Urinary bladder (tissue), 4 donors: ENCODE measurements around the gene OR1C1. TPM values are rescaled to one million over a fixed set of nuclear protein-coding genes. Genes with fewer than 3 reads are reported as not detected.
"Not testable (repeated sequence)": the region's sequence is repeated elsewhere in the genome, so short reads cannot be mapped to it uniquely, and the experiment has no call there.

ENCODE experiments used
- DNase-seq: peaks from one replicate; pipeline ENCODE4 v3.0.0-alpha.2; 2015; ENCODE audit errors: extremely low spot score
- H3K27ac ChIP-seq: one replicate; pipeline ENCODE4 v1.5.1; 2013; ENCODE audit warnings: low read depth, mild to moderate bottlenecking, moderate library complexity
- H3K36me3 ChIP-seq: one replicate; pipeline ENCODE4 v1.6.1; 2013; ENCODE audit warnings: mild to moderate bottlenecking, moderate library complexity; ENCODE audit not compliant: insufficient read depth
- H3K4me1 ChIP-seq: one replicate; pipeline ENCODE4 v1.6.1; 2013; ENCODE audit warnings: mild to moderate bottlenecking, moderate library complexity; ENCODE audit not compliant: insufficient read depth
- H3K4me3 ChIP-seq: one replicate; pipeline ENCODE4 v1.5.1; 2013; ENCODE audit warnings: low read depth, low read length
- WGBS: extraction: QIAGEN DNeasy Blood & Tissue Kit; methylation state at CpG from one replicate; pipeline ENCODE4 v1.1.7; 2013; 5-methylcytosine and 5-hydroxymethylcytosine counted together
- polyA plus RNA-seq: library from polyadenylated mRNA; stranded (reverse); fragments of 200-250 nt; gene quantifications from one replicate; pipeline ENCODE4 v1.2.3, GENCODE V29; 2013
- total RNA-seq: library from RNA; depleted of rRNA; stranded (reverse); fragments of >200 nt; gene quantifications from one replicate; pipeline ENCODE4 v1.2.3, GENCODE V29; 2014
- donor health status: healthy with polysubstance abuse.
- donor health status: healthy.

Gene OR1C1
- total and polyA plus RNA-seq, 2 donors = not detected

DNA sequence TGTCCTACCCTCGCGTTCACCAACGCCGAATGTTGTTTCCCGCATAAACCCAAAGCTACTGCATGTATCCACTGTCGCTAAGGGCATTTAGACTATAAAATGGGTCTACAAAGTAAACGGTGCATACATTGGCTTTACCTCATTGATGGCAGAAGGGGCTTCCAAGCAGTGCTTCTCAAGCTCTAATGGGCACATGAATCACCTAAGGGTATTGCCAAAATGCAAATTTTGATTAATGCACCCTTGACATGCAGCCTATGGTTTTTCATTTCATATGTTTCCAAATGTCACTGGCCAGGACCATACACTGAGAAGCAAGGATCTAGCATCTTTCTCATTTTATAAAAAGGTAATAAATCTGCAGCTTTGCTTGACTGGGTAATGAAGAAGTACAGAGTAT, 46.6 kb downstream of the OR1C1 start:
- Histone ChIP-seq H3K4me1 (no peaks in the 10 kb centered on the region), H3K27ac (no peak overlapping the region), H3K4me3 (no peak overlapping the region), H3K36me3 (no peaks in the 10 kb centered on the region)
- WGBS = 92% methylated on average over 7 of the region's 7 CpGs
- no peak for DNase-seq

DNA sequence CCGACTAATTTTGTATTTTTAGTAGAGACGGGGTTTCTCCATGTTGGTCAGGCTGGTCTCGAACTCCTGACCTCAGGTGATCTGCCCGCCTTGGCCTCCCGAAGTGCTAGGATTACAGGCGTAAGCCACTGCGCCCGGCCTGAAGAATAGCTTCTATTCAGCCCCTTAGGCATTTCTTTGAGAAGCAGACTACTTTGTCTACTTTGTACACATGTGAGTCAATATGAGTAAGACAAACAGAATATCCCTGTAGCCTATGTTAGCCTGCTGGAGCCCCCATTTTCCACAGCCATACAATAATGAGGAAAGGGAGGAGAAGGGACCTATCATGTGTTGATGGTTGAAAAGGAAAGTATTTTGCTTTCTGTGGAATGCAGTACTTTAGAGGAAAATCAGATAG, 49.7 kb downstream of the OR1C1 start:
- H3K36me3 ChIP-seq, H3K4me1 ChIP-seq, H3K27ac ChIP-seq, DNase-seq, H3K4me3 ChIP-seq: not testable (repeated sequence)
- WGBS = 94% methylated on average over 8 of the region's 8 CpGs

Other genes with a start within 250 kb of the OR1C1 start
- gene OR2C3, start 224.1 kb downstream of the OR1C1 start, total RNA-seq = 0.37 TPM
- gene OR2C3, start 224.1 kb downstream of the OR1C1 start, polyA plus RNA-seq = 0.04 TPM
- gene GCSAML, start 211.4 kb downstream of the OR1C1 start, total RNA-seq = 1.1 TPM
- 0.42 TPM for gene GCSAML, start 211.4 kb downstream of the OR1C1 start, polyA plus RNA-seq
- gene OR2G2, start 172.2 kb downstream of the OR1C1 start, total RNA-seq = not detected
- gene OR2G2, start 172.2 kb downstream of the OR1C1 start, polyA plus RNA-seq = not detected
- gene OR2G3, start 155.0 kb downstream of the OR1C1 start, total RNA-seq = not detected
- gene OR2G3, start 155.0 kb downstream of the OR1C1 start, polyA plus RNA-seq = not detected
- not detected for gene OR13G1, start 80.8 kb downstream of the OR1C1 start, total RNA-seq
- gene OR13G1, start 80.8 kb downstream of the OR1C1 start, polyA plus RNA-seq = not detected
- gene OR6F1, start 43.9 kb downstream of the OR1C1 start, total RNA-seq = not detected
- not detected for gene OR6F1, start 43.9 kb downstream of the OR1C1 start, polyA plus RNA-seq
- not detected for gene OR14K1, start 21.9 kb downstream of the OR1C1 start, total RNA-seq
- not detected for gene OR14K1, start 21.9 kb downstream of the OR1C1 start, polyA plus RNA-seq
- gene OR14A2, start 12.4 kb downstream of the OR1C1 start, total RNA-seq = not detected
- not detected for gene OR14A2, start 12.4 kb downstream of the OR1C1 start, polyA plus RNA-seq
- gene OR14A16, start 63.6 kb upstream of the OR1C1 start, total RNA-seq = not detected
- not detected for gene OR14A16, start 63.6 kb upstream of the OR1C1 start, polyA plus RNA-seq
- gene OR11L1, start 81.3 kb upstream of the OR1C1 start, total RNA-seq = not detected
- not detected for gene OR11L1, start 81.3 kb upstream of the OR1C1 start, polyA plus RNA-seq
- gene TRIM58, start 96.6 kb upstream of the OR1C1 start, total RNA-seq = 3.1 TPM
- gene TRIM58, start 96.6 kb upstream of the OR1C1 start, polyA plus RNA-seq = 0.43 TPM
- gene OR2W3, start 135.0 kb upstream of the OR1C1 start, total RNA-seq = 0.53 TPM
- gene OR2W3, start 135.0 kb upstream of the OR1C1 start, polyA plus RNA-seq = 0.47 TPM
- gene OR2T8, start 159.7 kb upstream of the OR1C1 start, total RNA-seq = not detected
- gene OR2T8, start 159.7 kb upstream of the OR1C1 start, polyA plus RNA-seq = not detected
- not detected for gene OR2AJ1, start 164.3 kb upstream of the OR1C1 start, total RNA-seq
- not detected for gene OR2AJ1, start 164.3 kb upstream of the OR1C1 start, polyA plus RNA-seq
- 0.53 TPM for gene OR2L8, start 188.3 kb upstream of the OR1C1 start, total RNA-seq
- gene OR2L8, start 188.3 kb upstream of the OR1C1 start, polyA plus RNA-seq = not detected
- not detected for gene OR2AK2, start 204.7 kb upstream of the OR1C1 start, total RNA-seq
- not detected for gene OR2AK2, start 204.7 kb upstream of the OR1C1 start, polyA plus RNA-seq